ENCODE results near the gene SPOP.

DNA sequence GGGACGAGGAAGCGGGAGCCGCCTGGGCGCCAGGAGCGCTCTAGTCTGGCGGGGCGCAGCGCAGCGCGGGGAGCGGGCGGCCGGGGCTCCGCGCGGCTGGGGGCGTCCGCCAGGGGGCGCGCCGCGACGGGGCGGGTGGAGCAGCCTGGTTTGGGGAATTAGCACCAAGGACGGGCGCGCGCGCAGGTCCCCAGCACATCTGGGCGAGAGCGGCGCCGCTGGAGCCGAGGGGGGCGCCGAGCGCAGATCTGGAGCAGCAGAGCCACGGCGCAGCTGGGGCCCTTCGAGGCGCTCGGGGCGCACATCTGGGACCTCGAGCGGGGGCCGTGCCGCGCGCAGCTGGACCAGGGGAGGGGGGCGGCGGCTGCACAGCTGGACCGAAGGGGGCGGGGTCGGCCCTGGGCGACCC lies 102.2 kb downstream of the SPOP start, which contains the start of gene NXPH3:
- no peak for TF ChIP-seq ZNF785 (tag by site-specific recombination; IDR thresholded peaks at IDR 0.05)
- TF ChIP-seq PRDM1 (tag by site-specific recombination; IDR thresholded peaks at IDR 0.05) = no peak
- no peak for TF ChIP-seq REPIN1 (tag by site-specific recombination; IDR thresholded peaks at IDR 0.05; ENCODE audit: low read depth)
- no peak for TF ChIP-seq TRIM28 (IDR thresholded peaks at IDR 0.05; ENCODE audit: borderline replicate concordance, low read length)
- TF ChIP-seq ZBTB7A (tag by site-specific recombination; IDR thresholded peaks at IDR 0.05; ENCODE audit: low read depth) = no peak
- TF ChIP-seq, protein P1, sequence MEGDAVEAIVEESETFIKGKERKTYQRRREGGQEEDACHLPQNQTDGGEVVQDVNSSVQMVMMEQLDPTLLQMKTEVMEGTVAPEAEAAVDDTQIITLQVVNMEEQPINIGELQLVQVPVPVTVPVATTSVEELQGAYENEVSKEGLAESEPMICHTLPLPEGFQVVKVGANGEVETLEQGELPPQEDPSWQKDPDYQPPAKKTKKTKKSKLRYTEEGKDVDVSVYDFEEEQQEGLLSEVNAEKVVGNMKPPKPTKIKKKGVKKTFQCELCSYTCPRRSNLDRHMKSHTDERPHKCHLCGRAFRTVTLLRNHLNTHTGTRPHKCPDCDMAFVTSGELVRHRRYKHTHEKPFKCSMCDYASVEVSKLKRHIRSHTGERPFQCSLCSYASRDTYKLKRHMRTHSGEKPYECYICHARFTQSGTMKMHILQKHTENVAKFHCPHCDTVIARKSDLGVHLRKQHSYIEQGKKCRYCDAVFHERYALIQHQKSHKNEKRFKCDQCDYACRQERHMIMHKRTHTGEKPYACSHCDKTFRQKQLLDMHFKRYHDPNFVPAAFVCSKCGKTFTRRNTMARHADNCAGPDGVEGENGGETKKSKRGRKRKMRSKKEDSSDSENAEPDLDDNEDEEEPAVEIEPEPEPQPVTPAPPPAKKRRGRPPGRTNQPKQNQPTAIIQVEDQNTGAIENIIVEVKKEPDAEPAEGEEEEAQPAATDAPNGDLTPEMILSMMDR (tag by site-specific recombination; IDR thresholded peaks at IDR 0.05) = no peak
- TF ChIP-seq REST (tag by site-specific recombination; IDR thresholded peaks at IDR 0.05) = no peak
- no peak for TF ChIP-seq ZNF404 (tag by site-specific recombination; IDR thresholded peaks at IDR 0.05)
